GM18867 (cell line): ENCODE measurements around the gene PSMA3.

Source experiments
- ATAC-seq: cut with Tn5 transposase; IDR thresholded peaks from one replicate; pipeline ENCODE4 v1.9.1; 2021; ENCODE audit warnings: mild to moderate bottlenecking, moderate library complexity; ENCODE audit not compliant: unreplicated experiment

Gene PSMA3

GRCh38 chr14:58270628-58271027 lies 26.0 kb downstream of the PSMA3 start:
- no peak for ATAC-seq

GRCh38 chr14:58272588-58273372 lies 28.1 kb downstream of the PSMA3 start:
- ATAC-seq = no peak

GRCh38 chr14:58274881-58275280 lies 30.2 kb downstream of the PSMA3 start:
- no peak for ATAC-seq

GRCh38 chr14:58275527-58276190 lies 31.0 kb downstream of the PSMA3 start:
- no peak for ATAC-seq

GRCh38 chr14:58276208-58276607 lies 31.6 kb downstream of the PSMA3 start:
- no peak for ATAC-seq

GRCh38 chr14:58278177-58278576 lies 33.5 kb downstream of the PSMA3 start:
- ATAC-seq = no peak

- ATAC-seq = no peak
These were observed 36.5 kb downstream of the PSMA3 start for GRCh38 chr14:58280954-58281787.

GRCh38 chr14:58281969-58282368 lies 37.3 kb downstream of the PSMA3 start:
- ATAC-seq = no peak

- no peak for ATAC-seq
These were observed 38.4 kb downstream of the PSMA3 start for GRCh38 chr14:58282925-58283593.

GRCh38 chr14:58283730-58284129 lies 39.1 kb downstream of the PSMA3 start:
- ATAC-seq = no peak

GRCh38 chr14:58285132-58285531 lies 40.5 kb downstream of the PSMA3 start:
- no peak for ATAC-seq

- no peak for ATAC-seq
These were observed 43.0 kb downstream of the PSMA3 start for GRCh38 chr14:58287607-58288042.

GRCh38 chr14:58288106-58288792 lies 43.6 kb downstream of the PSMA3 start:
- no peak for ATAC-seq

- no peak for ATAC-seq
These were observed 47.0 kb downstream of the PSMA3 start for GRCh38 chr14:58291646-58292045.

GRCh38 chr14:58292187-58292586 lies 47.5 kb downstream of the PSMA3 start:
- ATAC-seq = no peak

GRCh38 chr14:58294201-58294600 lies 49.6 kb downstream of the PSMA3 start:
- no peak for ATAC-seq

GRCh38 chr14:58296726-58297125 lies 52.1 kb downstream of the PSMA3 start:
- no peak for ATAC-seq

- peak; percentile 0 for ATAC-seq
These were observed 52.7 kb downstream of the PSMA3 start for GRCh38 chr14:58297412-58297761.

- peak; percentile 84 for ATAC-seq
These were observed 53.3 kb downstream of the PSMA3 start for GRCh38 chr14:58297762-58298476.
